Adipocyte (in vitro differentiated cells): ENCODE measurements around the gene DCLK2.
"Not testable (repeated sequence)": the region's sequence is repeated elsewhere in the genome, so short reads cannot be mapped to it uniquely, and the experiment has no call there.

Source experiments
- DNase-seq: peaks from one replicate; pipeline ENCODE4 v3.0.0-alpha.2; 2015; ENCODE audit warnings: low read depth
- H3K27me3 ChIP-seq: replicated peaks from 2 replicates; pipeline ENCODE4 v1.7.0; 2013; ENCODE audit warnings: mild to moderate bottlenecking, low read length, moderate library complexity; ENCODE audit not compliant: control insufficient read depth, insufficient read depth
- H3K36me3 ChIP-seq: 2 replicates; pipeline ENCODE4 v1.7.0; 2013; ENCODE audit warnings: low read length, mild to moderate bottlenecking, moderate library complexity; ENCODE audit not compliant: control insufficient read depth, insufficient read depth, severe bottlenecking
- H3K4me1 ChIP-seq: 2 replicates; pipeline ENCODE4 v1.7.0; 2013; ENCODE audit warnings: mild to moderate bottlenecking, low read length, moderate library complexity; ENCODE audit not compliant: control insufficient read depth, insufficient read depth
- H3K4me3 ChIP-seq: 2 replicates; pipeline ENCODE4 v1.7.0; 2013; ENCODE audit warnings: mild to moderate bottlenecking, low read length, moderate library complexity
- H3K9ac ChIP-seq: 2 replicates; pipeline ENCODE4 v1.7.0; 2013; ENCODE audit warnings: mild to moderate bottlenecking, low read length, moderate library complexity
- H3K9me3 ChIP-seq: 2 replicates; pipeline ENCODE4 v1.7.0; 2013; ENCODE audit warnings: mild to moderate bottlenecking, low read length, moderate library complexity; ENCODE audit not compliant: control insufficient read depth

The DCLK2 gene

DNA sequence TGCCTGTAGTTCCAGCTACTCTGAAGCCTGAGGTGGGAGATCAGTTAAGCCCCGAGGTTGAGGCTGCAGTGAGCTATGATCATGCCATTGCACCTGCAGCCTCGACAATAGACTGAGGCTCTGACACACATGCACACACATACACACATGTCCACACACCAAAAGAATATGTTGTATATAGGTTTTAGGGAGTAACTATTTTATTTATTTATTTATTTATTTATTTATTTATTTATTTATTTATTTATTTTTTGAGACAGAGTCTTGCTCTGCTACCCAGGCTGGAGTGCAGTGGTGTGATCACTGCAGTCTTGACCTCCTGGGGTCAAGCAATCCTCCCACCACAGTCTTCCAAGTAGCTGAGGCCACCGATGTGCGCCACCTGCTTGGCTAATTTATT lies 78.3 kb downstream of the DCLK2 start:
- Histone ChIP-seq H3K9ac (no peak overlapping the region), H3K4me3 (no peak overlapping the region)

DNA sequence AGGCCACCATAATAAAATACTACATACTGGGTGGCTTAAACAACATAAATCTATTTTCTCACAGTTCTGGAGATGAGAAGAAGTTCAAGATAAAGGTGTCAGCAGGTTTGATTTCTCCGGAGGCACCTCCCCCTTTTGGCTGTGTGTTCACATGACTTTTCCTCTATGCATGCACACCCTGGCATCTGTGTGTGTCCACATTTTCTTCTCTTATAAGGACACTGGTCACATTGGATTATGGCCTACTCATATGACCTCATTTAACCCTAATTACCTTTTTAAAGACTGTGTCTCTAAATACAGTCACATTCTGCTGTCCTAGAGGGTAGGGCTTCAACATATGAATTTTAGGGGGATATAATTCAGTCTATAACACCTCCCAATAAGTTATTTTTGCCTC lies 79.8 kb downstream of the DCLK2 start:
- H3K9me3 ChIP-seq, result no peaks in the 10 kb centered on the region
- H3K4me1 ChIP-seq, result no peaks in the 10 kb centered on the region
- H3K9ac ChIP-seq, result no peak overlapping the region
- no peaks in the 10 kb centered on the region for H3K27me3 ChIP-seq
- no peak for DNase-seq
- no peaks in the 10 kb centered on the region for H3K36me3 ChIP-seq
- H3K4me3 ChIP-seq, result no peak overlapping the region

More for the DNA sequence above, 78.3 kb downstream of the DCLK2 start:
- Histone ChIP-seq H3K4me1 (no peaks in the 10 kb centered on the region), H3K27me3 (no peaks in the 10 kb centered on the region), H3K36me3 (no peaks in the 10 kb centered on the region), H3K9me3 (no peaks in the 10 kb centered on the region)
- DNase-seq, result no peak

DNA sequence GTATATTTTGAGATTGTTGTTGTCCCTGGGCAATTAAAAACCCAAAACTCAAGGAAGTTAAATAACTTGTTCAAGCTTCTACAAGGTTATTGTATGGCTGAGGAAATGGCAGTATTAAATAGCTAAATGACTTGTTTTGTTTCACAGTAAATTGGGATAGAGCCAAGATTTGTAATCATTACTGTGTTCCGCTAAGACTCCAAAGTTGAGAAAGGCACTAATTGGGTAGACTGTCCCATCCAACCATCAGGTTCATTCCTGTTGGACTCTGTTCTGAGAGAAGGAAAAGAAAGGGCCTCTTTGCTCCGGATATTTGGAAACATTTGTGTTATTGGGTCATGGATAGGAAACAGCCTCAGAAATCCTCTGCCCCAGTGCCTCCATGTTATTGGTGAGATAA lies 82.2 kb downstream of the DCLK2 start:
- Histone ChIP-seq H3K27me3 (no peaks in the 10 kb centered on the region), H3K9me3 (no peaks in the 10 kb centered on the region), H3K9ac (no peak overlapping the region), H3K36me3 (no peaks in the 10 kb centered on the region), H3K4me3 (no peak overlapping the region), H3K4me1 (no peaks in the 10 kb centered on the region)
- DNase-seq, result no peak

DNA sequence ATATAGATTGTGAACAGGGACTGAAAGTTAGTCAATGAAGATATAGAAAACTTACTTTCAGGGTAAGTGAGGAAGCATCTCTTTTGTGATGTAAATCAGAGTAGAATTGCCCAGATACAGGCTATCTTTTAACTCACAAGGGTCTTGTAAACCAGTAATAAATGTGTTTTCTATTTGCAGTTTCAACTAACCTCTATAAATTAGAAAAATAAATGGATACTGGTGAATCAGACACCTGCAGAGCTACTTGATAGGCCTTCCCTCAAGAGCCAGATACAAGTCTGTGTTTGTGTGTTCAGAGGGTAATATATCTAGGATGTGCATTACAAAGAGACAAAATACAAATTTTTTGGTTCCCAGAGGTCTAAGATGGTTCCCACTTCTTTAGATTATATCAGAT lies 82.9 kb downstream of the DCLK2 start:
- H3K9me3 ChIP-seq, result no peaks in the 10 kb centered on the region
- DNase-seq, result no peak
- no peaks in the 10 kb centered on the region for H3K36me3 ChIP-seq
- no peaks in the 10 kb centered on the region for H3K4me1 ChIP-seq
- H3K9ac ChIP-seq, result no peak overlapping the region
- H3K27me3 ChIP-seq, result no peaks in the 10 kb centered on the region
- H3K4me3 ChIP-seq, result no peak overlapping the region

DNA sequence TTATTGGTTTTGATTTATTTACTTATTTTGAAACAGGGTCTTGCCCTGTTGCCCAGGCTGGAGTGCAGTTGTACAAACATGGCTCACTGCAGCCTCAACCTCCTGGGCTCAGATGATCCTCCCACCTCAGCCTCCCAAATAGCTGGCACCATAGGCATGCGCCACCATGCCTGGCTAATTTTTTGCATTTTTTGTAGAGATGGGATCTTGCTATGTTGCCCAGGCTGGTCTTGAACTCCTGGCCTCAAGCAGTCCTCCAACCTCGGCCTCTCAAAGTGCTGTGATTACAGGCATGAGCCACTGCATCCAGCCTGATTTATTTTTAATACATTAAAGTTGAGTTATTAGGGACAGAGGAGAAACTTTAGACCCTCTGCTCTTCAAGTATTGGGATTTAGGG lies 83.8 kb downstream of the DCLK2 start:
- DNase-seq, result not testable (repeated sequence)

DNA sequence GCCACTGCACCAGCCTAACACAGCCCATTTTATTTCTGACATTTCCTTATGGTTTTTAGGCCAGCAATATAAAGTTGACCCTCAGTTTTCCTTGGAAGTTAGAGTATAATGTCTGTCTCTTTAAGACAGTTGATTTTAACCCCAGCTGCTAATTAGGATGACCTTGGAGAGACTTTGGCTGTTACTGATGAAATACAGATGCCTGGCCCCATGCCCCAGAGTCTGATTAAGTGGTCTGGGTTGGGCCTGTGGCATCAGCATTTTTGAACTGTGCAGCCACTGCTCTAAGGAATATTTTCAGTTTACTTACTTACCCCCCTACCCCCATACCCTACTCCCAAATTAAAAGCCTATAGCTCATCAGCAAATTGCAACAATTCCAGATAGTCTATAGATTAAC lies 85.8 kb downstream of the DCLK2 start:
- Histone ChIP-seq H3K27me3 (no peaks in the 10 kb centered on the region), H3K9me3 (no peaks in the 10 kb centered on the region), H3K4me3 (no peak overlapping the region), H3K36me3 (no peaks in the 10 kb centered on the region), H3K4me1 (no peaks in the 10 kb centered on the region), H3K9ac (no peak overlapping the region)
- no peak for DNase-seq

More for the DNA sequence above, 83.8 kb downstream of the DCLK2 start:
- H3K4me1 ChIP-seq, H3K36me3 ChIP-seq, H3K27me3 ChIP-seq, H3K9ac ChIP-seq, H3K4me3 ChIP-seq, H3K9me3 ChIP-seq: not testable (repeated sequence)

DNA sequence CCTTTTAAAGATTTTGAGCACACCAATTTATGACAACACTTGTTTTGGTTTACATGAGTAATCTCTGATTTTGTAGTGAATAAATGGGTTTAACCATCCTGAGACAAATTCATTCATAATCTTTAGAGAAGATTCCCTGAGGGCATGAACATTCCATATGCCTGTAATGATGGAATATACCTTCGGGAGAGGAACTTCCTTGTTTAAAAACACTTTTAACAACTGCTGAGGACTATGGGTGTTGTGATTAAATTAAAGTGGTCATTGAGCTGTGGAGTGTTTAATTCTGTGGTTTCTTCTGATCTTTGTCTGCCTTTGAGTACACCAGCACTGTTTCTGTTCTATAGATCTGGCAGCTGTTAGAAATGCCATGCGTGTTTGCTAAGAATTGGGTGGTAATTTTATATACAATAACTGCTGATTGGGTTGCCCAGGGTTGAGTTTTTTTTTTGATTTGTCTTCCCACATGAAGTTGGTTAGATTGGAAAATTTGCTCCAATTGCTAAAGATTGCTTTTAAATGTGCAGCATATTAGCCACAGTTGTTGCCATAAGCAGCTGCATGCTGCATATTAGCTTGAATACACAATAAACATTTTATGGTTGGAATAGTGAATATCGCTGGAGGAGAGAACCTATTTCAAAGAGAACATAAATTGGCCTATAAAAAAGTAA lies 86.8 kb downstream of the DCLK2 start:
- Histone ChIP-seq H3K9ac (no peak overlapping the region), H3K27me3 (no peaks in the 10 kb centered on the region), H3K36me3 (no peaks in the 10 kb centered on the region), H3K4me3 (no peak overlapping the region), H3K4me1 (no peaks in the 10 kb centered on the region), H3K9me3 (no peaks in the 10 kb centered on the region)
- DNase-seq, result peak; percentile 42

DNA sequence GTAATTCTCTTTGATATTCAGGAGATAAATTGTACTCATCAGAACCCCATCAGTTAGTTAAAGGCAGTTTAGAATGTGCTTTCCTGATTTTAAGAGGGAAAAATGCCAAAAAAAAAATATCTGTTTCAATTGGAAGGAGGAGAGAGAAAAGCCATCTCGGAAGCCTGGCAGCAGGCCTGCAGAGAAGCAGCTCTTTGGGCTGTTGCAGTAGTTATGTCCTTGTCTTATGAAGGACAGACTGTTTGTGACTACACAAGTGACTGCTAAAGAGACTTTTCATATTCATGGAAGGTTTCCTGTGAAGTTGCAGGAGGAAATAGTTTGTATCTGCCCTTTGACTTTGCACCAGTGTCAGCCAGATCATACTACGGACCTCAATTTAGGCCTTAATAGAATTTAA lies 88.8 kb downstream of the DCLK2 start:
- no peaks in the 10 kb centered on the region for H3K4me1 ChIP-seq
- no peak for DNase-seq
- H3K36me3 ChIP-seq, result no peaks in the 10 kb centered on the region
- no peaks in the 10 kb centered on the region for H3K27me3 ChIP-seq
- H3K9ac ChIP-seq, result no peak overlapping the region
- no peak overlapping the region for H3K4me3 ChIP-seq
- H3K9me3 ChIP-seq, result no peaks in the 10 kb centered on the region

DNA sequence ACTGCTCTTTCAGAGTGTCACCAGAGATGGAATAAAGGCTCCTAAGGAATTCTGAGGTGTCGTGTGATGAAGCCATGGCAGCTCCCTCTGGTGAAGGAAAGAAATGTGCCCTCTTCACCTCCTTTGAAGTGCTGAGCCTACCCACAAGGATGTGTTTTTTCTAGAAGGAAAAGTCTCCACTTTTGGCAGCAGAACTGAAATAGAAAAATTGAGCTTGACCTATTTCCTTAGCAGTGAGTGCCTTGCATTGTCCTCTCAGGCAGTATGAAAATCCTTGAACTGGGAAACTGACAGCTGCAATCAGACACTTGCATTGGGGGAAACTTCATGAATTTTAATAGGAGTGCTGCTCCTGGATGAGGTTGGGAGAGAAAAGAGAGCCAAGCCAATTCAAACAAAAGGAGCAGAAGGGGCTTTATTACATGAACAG lies 95.2 kb downstream of the DCLK2 start:
- DNase-seq, result no peak
- no peak overlapping the region for H3K4me3 ChIP-seq
- no peaks in the 10 kb centered on the region for H3K9me3 ChIP-seq
- H3K4me1 ChIP-seq, result peaks cover 13% of the 10 kb centered on the region
- no peaks in the 10 kb centered on the region for H3K36me3 ChIP-seq
- no peak overlapping the region for H3K9ac ChIP-seq
- no peaks in the 10 kb centered on the region for H3K27me3 ChIP-seq

DNA sequence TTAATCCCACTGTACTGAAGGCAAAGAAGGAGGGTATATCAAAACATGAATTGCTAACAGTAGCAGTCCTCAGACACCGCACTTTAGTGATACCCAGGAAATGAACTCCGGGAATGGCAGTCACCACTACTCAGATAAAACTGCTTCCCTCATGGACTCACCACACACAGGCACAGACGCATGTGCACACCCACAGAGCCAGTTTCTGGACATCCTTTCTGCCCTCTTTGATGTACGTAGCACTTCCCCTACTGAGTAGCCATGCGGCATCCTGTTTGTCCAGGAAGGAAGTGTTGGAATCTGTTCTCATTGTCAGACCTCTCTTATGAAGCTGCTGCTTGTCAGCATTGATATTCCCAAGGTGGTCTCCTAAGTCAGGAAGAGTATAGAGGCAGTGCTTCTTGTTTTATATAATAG lies 95.7 kb downstream of the DCLK2 start:
- Histone ChIP-seq H3K4me1 (peaks cover 13% of the 10 kb centered on the region), H3K9ac (no peak overlapping the region), H3K36me3 (no peaks in the 10 kb centered on the region), H3K27me3 (no peaks in the 10 kb centered on the region), H3K9me3 (no peaks in the 10 kb centered on the region), H3K4me3 (no peak overlapping the region)
- DNase-seq, result no peak

DNA sequence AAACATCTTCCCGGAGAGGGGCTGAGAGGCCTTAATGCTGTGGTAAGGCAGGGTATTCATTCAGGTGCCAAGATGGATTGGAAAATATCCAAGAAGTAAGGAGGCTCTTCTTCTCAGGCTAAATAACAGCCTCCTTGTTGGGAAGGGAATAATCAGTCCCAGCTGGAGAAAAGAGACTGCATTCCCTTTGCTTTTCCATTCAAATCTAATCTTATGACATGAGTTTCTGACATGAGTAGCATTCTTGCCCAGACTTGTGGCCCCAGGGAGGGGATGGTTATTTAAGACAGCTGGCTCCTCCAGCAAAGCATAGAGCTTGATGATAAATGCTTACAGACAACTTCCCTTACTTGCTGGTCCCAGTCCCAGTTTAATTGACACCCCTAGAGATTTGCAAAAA lies 98.3 kb downstream of the DCLK2 start:
- peak; percentile 89 for DNase-seq
- H3K4me3 ChIP-seq, result no peak overlapping the region
- peaks cover 13% of the 10 kb centered on the region for H3K4me1 ChIP-seq
- H3K9me3 ChIP-seq, result no peaks in the 10 kb centered on the region
- H3K9ac ChIP-seq, result no peak overlapping the region
- H3K27me3 ChIP-seq, result no peaks in the 10 kb centered on the region
- H3K36me3 ChIP-seq, result no peaks in the 10 kb centered on the region

DNA sequence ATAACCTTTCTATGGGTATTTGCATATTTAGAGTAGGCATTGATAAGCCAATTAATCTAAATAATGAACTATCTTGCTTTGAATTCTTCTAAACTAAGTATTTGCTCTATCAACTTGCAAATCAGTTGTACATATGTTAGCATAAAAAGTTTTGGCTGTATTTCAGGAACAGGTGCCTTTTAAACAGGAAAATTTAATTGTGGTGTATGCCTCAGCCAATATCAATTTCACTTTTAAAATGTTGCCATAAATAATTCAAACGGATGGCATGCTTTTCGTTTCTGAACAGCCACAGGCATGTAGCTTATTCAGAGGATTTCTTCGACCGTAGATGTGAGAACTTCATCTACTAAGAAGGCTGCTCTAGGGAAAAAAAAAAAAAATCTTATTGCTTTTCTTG lies 99.9 kb downstream of the DCLK2 start:
- Histone ChIP-seq H3K36me3 (no peaks in the 10 kb centered on the region), H3K9me3 (no peaks in the 10 kb centered on the region), H3K4me3 (no peak overlapping the region), H3K9ac (no peak overlapping the region), H3K4me1 (peaks cover 13% of the 10 kb centered on the region), H3K27me3 (no peaks in the 10 kb centered on the region)
- DNase-seq, result peak; percentile 79
